ENCODE data around the gene MRTFB.

- no peak for TF ChIP-seq EZH2phosphoT487 (IDR thresholded peaks at IDR 0.05; ENCODE audit: unreplicated experiment)
- no peak for TF ChIP-seq JUNB (IDR thresholded peaks at IDR 0.05; ENCODE audit: unreplicated experiment)
- TF ChIP-seq EZH2 (IDR thresholded peaks at IDR 0.05; ENCODE audit: low read depth, unreplicated experiment): no peak
- TF ChIP-seq CTCF (conservative IDR thresholded peaks at IDR 0.05; ENCODE audit: low read depth in 2 of 2): no peak
- TF ChIP-seq POLR2AphosphoS5 (IDR thresholded peaks at IDR 0.05; ENCODE audit: low read depth): no peak
Measured at GRCh38 chr16:14155572-14156190, 84.6 kb downstream of the MRTFB start.
